ENCODE results near the gene SULT6B1.
"Not testable (repeated sequence)": the region's sequence is repeated elsewhere in the genome, so short reads cannot be mapped to it uniquely, and the experiment has no call there.

The SULT6B1 gene, protein sequence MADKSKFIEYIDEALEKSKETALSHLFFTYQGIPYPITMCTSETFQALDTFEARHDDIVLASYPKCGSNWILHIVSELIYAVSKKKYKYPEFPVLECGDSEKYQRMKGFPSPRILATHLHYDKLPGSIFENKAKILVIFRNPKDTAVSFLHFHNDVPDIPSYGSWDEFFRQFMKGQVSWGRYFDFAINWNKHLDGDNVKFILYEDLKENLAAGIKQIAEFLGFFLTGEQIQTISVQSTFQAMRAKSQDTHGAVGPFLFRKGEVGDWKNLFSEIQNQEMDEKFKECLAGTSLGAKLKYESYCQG

DNA sequence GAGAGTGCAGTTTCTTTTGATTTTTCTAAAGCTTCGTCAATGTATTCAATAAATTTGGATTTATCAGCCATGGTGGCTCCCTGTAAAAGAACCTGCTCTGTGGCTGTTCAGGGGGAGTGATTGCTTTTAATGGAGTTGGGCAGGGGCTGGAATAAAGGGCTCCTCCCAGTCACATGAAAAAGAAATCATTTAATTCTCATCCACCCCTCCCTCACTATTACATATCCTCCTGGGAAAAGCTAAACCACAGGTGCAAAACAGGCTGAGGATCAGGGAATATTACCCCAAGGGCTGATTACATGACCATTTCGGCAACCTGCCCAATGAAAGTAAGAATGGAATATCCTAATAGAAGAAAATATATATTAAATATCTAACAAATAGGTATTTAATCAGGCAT is at the start of gene SULT6B1:
SULT6B1 (minus strand) TSS at position 101 of the 400 bp plus-strand sequence; CDS start at position 71, 30 bp downstream.
- DNase-seq = no peak

DNA sequence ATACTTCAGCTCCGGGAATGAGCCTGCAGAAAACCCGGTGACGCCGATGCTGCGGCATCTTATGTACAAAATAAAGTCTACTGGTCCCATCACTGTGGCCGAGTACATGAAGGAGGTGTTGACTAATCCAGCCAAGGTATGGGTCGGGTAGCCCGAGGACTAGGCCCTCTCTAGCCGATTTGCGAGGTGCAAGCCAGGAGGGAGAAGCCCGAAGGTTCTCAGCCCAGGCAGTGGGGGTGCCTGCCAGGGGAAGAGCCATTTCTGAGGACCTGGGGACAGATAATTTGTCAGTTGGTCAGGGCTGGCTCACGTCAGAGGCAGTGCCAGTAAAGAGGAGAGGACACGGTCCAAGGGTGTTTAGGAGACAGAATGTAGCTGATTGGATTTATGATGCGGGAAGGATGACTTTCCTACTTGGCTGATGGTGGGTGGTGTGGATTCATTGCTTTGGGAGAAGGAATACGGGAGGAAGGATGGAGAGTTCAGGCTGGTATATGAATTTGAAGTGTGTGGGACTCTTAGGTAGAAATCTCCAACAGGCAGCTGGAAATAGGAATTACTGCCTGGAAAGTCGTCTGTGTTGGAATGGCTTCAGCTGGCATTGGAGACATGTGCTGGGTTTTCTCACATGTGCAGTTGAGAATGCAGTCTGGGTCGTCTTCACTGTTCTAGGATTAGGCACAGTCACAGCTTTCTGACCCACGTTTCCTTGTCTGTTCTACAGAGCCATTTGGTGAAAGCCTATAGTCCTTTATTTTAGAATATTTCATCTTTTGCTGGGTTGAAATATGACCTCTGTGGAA is 43.9 kb upstream of the SULT6B1 start:
- DNase-seq = no peak

DNA sequence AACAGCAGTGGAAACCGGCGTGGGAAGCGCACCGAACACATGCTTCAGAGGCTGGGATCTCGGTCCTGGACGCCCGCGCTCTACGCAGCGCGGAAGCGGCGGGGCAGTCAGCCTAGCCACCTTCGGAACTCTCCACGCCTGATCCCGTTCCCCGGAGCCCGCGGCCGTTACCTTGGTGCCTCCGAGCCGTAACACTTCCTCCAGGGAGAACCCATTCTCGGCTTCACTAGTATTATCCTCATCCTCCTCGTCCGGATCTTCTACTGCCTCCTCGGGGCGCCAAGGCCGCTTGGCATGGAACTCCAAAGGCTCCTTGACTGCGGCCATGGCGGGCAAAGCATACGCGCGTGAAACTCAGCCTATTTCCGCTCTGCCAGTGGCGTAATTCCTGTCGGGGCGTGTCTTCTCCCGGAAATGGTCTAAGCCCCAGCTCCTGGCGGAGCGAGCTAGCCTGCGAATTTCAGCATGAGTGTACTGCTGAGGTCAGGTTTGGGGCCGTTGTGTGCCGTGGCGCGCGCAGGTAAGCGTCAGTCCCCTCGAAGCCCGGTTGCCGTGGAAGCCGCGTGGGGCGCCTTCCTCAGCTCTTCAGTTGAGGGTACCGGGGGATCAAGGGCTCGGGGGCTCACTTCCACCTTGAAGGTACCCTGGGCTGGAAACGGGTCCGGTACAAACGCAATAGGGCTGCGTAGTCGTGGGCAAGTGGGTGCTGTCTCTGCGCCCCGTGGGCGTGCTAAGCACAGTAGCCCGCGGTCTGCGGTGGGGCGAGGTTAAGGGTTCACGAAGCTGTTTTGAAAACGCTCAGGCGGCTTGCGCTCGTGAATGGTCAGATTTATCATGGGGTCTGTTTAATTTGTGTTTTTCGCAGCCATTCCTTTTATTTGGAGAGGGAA is 43.0 kb upstream of the SULT6B1 start, which contains the start of the genes CEBPZ and NDUFAF7:
CEBPZ (minus strand) TSS at position 356 of the 890 bp plus-strand sequence; CDS start at position 327, 29 bp downstream.
NDUFAF7 (plus strand) TSS at position 418 of the 890 bp plus-strand sequence; CDS start at position 466, 48 bp downstream.
- DNase-seq = peak; percentile 80

DNA sequence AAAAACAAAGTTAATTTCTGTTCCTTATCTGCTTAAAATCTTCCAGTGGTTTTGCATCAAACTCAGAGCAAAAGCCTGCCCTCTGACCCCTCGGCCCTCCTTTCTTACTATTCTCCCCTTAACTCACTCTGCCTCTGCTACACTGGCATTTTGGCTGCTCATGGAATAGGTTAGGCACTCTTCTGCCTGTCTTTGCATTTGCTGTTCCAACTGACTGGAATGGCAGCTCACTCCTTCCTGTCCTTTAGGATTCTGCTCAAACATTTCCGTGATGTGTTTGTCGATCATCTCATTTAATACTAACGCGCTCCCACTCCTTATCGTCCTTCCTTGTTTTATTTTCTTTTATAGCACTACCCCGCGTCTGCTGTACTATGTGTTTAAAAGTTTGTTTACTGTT is 42.1 kb upstream of the SULT6B1 start:
- DNase-seq = no peak

DNA sequence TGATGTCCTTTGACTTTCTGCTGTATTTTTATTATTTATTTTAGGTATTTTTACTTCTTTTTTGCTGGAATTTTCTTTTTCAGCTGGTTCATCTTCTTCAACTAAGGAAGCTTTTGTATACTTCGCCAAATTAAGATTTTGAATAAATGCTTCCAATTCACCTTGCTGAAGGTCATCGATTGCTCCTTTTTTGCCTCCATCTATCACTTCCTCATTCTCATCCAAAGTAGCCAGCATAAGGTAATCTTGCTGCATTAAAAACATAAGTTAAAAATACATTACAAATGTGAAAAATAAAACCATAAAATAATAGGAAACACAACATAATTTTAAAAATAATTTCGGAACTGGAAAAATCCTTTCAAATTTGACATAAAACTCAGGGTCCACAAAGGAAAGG is 40.3 kb upstream of the SULT6B1 start:
- no peak for DNase-seq

DNA sequence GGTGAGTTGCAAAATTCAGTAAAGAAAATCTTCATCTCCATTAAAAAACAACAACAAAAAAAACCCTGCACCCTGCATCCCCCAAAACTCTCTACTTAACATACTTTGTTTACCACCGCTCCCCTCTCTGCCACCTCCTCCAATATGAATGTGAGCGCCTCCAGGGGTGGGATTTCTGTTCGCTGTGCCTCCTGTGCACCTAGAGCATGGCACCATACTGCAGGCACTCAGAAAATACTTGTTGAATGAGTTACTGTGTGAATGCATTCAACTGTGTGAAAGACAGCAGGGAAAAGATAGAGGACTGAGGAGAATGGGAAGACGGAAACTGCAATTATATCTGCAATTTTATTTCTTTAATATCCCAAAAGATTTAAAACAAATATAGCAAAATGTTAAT is 38.4 kb upstream of the SULT6B1 start:
- no peak for DNase-seq

DNA sequence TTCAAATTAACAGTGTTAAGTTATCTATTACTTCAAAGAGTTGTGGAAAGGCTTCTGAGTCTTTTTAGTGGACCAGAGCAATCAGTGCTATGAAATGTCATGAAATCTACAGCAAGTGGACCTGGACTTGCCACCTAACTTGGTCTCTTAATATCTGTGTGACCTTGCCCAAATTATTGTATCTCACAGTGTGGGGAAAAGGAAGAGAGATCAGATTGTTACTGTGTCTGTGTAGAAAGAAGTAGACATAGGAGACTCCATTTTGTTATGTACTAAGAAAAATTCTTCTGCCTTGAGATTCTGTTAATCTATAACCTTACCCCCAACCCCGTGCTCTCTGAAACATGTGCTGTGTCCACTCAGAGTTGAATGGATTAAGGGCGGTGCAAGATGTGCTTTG is 36.7 kb upstream of the SULT6B1 start:
- not testable (repeated sequence) for DNase-seq

DNA sequence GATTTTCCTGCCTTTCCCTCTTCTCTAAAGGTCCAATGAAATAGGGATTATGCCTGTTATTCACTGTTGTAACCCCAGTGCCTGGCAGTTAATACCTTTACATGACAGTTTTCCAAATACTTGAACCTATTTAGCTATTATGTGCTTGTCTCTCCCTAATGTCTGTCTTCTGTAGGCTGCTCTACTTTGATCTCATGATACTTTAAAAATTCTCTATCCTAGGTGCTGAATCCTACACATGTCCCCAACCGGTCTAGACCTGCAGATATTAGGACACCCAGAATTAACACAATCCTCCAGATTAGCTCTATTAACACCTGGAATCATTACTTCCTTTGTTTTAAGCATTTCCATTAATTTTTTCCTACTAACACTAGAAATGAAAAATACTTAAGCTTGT is 35.6 kb upstream of the SULT6B1 start:
- no peak for DNase-seq

DNA sequence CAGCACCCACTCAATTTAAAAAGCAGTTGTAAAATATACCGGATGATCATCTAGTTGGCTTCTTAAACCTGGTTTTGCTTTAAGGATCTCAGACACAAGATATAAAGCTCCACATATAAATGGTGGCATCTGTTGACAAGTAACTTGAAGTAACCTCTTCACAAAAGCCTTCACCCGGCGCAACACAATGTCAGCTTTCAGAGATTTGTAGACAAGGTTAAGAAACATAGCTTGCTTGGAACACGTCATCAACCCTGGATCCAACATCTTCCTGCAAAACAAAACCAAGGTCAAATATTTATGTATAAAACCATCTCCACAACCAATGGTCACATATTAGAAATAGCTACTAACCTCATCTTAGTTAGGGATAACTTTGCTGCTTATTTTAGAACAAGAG is 34.7 kb upstream of the SULT6B1 start:
- DNase-seq = no peak

DNA sequence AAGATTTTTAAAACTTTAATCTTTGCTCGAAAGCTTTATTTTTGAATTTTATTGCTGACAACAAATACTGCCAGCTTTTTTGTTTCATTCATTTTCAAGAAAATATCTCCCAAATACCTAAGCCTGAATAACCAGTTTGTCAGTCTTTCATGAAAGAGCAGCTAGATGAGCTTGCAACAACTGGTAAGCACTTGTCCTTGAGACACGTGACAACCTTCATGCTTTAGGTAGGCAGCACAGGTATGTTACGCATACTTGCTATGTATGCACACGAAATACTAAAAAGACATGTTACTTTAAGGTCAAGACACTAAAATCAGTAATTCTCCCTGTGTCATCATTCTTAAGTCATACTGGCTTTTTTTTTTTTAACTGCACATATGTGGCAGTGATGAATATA is 30.6 kb upstream of the SULT6B1 start:
- DNase-seq = no peak

DNA sequence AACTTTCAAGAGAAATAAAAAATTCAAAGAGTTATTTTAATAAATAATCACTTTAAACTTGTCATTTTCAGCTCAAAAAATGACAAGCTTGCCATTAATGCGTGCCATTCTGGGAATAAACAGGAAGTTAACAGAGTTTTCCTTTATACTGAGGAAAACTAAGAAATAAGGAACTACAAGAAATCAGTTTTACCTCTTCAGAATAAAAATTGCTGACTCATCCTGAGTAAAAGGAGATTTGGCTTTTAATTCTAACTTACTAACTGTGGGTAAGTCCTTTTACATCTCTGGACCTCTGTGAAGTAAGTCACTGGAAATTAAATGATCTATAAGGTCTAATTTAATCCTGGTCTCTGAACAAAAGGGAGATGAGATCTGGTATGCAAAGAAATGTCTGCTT is 26.8 kb upstream of the SULT6B1 start:
- no peak for DNase-seq

DNA sequence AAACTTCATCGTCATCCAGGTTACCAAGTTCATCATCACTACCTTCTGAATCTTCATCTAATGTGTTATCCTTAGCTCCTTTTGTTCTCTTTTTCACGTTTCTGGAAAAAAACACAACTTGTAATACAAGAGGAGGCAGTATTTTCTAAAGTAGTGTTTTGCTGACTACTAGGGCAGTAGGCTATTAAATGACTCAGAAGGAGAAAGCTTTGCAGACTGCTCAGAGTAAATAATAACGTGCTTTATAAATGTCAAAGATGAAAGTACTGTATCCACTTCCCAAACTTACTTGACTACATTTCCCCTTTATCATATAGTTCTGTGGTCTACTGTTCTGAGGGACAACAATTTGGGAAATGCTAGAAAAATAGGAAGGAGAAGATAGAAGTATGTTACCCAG is 23.5 kb upstream of the SULT6B1 start:
- no peak for DNase-seq

DNA sequence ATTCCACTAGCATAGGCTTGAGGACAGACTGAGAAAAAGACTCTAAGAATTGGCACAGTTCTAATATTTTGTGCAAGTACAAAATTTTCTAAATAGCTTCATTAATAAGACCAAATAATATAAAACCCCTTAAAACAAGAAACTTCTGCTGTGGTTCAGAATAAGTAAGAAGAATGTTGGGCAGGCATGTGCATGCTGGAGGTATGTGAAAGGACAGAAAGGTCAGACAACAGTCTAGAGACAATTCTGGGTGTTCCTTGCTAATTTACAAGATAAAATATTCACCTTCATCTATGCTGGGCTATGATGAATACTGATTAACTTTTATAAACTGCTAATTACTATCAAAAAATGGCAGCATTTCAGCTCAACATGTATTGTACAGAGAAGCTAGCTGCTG is 22.7 kb upstream of the SULT6B1 start:
- no peak for DNase-seq

DNA sequence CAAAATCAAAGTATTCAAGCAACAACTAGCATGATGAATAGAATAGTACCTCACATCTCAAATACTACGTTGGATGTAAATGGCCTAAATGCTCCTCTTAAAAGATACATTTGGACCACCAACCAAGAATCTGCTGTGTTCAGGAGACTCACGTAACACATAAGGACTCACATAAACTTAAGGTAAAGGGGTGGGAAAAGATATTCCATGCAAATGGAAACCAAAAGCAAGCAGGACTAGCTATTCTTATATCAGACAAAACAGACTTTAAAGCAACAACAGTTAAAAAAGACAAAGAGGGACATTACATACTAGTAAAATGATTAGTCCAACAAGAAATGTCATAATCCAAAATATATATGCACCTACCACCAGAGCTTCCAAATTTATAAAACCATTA is 18.3 kb upstream of the SULT6B1 start:
- not testable (repeated sequence) for DNase-seq

DNA sequence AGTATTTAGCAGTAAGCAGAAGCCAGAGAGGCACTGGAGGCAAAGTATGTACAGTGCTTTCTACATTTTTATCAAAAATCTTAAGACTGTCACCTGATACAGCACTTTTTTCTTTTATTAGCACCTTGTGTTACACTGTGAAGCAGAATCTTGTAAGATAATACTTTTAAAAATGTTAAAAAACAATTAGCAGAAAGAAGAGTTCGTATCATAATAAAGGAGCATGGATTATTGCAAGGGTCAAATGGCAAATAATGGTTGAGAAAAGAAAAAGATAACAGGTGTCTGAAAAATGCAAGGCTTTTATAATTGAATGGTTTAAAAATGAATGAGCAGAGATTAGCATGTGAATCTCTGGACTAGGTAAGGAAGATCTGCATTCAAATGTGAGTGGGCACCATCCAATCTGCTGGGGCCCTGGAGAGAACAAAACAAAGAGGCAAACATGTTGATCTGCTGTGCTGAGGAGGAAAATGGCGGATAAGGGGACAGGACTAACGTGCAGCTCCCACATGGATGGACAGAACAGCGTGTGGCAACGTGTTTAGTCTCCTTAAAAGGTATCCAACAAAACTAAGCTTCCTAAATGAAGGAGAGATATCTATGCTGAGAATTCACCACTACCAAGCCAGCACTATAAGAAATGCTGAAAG is 17.3 kb upstream of the SULT6B1 start:
- no peak for DNase-seq

DNA sequence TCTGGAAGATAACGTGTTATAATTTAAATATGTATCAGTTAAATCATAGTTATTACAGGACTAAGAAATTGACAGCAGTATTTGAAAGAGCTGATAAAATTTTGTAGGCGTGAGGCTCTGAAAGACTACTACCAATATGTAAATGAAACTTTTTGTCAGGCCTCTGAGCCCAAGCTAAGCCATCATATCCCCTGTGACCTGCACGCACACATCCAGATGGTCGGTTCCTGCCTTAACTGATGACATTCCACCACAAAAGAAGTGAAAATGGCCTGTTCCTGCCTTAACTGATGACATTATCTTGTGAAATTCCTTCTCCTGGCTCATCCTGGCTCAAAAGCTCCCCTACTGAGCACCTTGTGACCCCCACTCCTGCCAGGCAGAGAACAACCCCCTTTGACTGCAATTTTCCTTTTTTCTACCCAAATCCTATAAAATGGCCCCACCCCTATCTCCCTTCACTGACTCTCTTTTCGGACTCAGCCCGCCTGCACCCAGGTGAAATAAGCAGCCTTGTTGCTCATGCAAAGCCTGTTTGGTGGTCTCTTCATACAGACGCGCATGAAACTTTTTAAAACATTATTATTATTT is 16.7 kb upstream of the SULT6B1 start:
- DNase-seq = not testable (repeated sequence)

DNA sequence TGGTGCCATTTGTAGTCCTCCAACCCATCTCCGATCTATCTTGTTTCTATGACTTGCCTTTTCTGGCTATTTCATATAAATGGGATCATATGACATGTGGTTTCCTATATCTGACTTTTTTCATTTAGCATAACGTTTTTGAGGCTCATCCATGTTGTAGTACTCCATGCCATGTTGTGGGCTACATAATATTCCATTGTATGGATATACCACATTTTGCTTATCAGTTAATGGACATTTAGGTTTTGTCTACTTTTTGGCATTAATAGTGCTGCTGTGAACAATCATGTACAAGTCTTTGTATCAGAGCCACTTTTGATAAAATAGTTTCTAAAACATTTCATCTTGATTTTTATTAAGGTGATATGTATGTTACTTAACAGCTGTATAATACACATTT is 15.2 kb upstream of the SULT6B1 start:
- no peak for DNase-seq

DNA sequence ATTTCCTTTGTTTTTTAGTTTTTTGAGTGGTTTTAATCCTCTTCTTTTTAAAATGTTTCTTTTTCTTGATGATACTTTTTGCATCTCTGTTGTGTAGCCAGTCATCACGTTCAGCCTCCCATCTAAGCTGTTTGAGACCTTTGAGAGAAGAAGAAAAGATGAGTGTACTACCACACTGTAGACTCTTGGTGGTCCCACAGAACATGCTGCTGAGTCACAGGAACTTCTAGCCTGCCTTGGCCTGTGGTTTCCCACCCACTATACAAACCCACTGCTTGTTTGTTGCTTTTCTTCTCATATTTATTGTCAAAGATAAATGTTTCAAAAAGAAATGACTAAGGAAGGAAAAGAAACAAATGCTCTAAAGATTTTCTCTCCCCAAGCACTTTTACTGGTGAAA is 13.3 kb upstream of the SULT6B1 start:
- no peak for DNase-seq

DNA sequence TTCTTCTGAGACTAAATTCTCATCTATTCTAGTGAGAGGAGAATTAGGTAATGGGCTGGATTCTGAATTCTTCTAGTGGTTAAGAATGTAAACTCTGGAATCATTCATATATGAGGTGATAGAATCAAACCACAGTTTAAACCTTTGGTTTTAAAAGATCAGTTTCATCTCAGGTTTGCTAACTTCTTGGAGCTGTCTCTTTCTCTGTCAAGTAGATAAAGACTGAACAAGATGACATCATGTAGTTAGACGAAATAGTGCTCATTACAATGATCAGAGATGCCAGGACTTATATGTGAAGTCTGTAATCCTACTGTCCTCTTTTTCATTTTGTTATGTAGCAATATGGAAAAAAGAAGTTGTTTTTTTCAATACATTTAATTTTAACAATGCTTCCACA is 12.7 kb upstream of the SULT6B1 start:
- DNase-seq = no peak

DNA sequence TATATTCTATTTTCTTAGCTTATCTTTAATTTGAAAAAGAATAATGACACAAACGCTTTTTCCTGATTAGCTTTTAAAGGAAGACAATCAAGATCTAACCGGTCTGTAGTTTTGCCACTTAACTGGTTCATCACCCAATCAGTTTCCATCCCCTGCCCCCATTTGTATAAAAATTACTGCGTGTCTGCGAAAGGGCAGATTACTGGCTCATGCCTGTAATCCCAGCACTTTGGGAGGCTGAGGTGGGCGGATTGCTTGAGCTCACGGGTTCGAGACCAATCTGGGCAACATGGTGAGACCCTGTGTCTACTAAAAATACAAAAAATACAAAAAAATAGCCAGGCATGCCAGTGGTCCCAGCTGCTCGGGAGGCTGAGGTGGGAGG is 10.2 kb upstream of the SULT6B1 start:
- DNase-seq = no peak

DNA sequence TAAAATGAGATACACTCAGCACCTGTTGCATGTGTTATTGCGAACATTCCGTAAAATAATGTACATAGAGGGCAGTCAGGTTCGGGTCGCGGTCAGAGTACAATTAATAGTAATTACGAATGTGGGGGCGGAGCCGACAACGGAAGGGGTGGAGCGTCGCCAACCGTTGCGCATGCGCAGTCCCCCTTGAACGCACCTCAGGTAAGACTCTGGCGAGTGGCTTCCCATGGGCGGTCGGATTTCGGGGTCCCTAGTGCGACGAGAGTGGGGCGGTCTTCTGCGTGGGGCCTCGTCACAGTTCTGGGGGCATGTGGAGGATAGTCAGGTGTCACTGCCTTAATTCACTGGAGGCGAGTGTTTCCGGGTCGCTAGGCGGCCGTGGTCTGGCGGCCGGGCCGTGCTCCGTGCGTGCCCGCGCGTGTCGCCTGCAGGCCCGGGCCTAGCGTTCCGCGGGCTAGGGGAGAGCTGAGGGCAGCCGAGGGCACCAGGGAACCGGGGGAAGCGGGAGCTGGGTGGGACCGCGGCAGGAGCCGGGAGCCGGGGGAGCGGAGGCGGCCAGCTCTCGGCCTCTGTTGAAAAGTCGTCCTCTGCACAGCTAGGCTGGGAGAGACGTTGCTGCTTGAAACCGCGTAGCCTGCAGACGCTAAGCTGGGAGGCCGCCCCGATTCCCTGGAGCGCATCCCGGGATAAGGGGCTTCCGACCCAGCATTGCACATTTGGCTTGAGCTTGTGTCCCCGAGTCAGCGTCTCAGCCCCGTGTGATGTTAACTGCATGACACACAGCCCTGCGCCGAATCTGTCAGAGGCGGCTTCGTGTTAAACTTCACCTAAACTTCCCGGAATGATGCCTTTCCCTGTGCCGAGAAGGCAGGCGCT is 8.1 kb upstream of the SULT6B1 start, which contains the start of gene CEBPZOS:
CEBPZOS (plus strand) TSS at position 177 of the 876 bp plus-strand sequence. CDS start 3,209 bp downstream, outside the sequence.
- peak; percentile 68 for DNase-seq
